SK-N-MC (cell line): ENCODE measurements around the gene GCH1.

Experiments used
- EZH2 ChIP-seq: fragments of 200-600 bp; sonication (generic); IDR thresholded peaks from one replicate; pipeline ENCODE4 v1.6.1; 2017; ENCODE audit warnings: antibody characterized with exemption
- POLR2AphosphoS5 ChIP-seq: IDR thresholded peaks from 2 replicates; pipeline ENCODE4 v1.6.1; 2012; ENCODE audit warnings: mild to moderate bottlenecking, low read depth, low read length, borderline replicate concordance

DNA sequence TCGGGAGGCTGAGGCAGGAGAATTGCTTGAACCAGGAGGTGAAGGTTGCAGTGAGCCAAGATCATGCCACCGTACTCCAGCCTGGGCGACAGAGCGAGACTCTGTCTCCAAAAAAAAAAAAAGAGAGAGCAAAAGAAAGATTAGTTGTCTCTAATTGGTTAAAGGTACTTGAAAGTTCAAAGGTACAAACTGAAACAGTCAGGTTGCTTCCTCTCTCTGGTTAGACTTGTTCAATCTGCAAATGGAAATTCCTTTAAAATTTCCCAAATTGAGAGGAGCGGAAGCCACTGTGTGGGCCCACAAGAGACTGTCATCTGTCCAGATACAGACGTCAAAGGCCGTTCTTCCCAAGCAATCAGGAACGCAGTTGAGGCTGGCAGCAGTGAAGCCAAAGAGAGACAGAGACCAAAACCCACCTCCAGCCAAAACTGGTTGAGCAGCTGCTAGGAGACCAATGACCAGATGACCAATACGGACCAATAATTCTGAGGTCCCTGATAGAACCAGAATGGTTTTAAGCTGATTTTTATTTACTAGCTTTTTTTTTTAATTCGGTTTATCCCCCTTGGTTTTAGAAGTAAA lies 63.6 kb downstream of the GCH1 start:
- TF ChIP-seq EZH2 (no peak), POLR2AphosphoS5 (no peak)
